Activated CD8-positive, alpha-beta T cell treated with anti-CD3 and anti-CD28 coated beads for 36 hours (primary cell): ENCODE measurements around the gene DNA2. TPM values are rescaled to one million over a fixed set of nuclear protein-coding genes. Genes with fewer than 3 reads are reported as not detected.

Experiments
- ATAC-seq: fragments of 200-7000 bp; cut with Tn5 transposase; one replicate; pipeline ENCODE4 v1.10.0; 2021; ENCODE audit warnings: mild to moderate bottlenecking, moderate library complexity
- CTCF ChIA-PET: fragments of 350-600 bp; sonication (Branson Sonifier 250); formaldehyde crosslinking; loops from one replicate; lab custom pipeline; 2021; ENCODE audit warnings: antibody characterized with exemption; lab: Charles Lee
- POLR2A ChIA-PET: fragments of 350-600 bp; sonication (Branson Sonifier 250); formaldehyde crosslinking; loops from one replicate; lab custom pipeline; 2021; ENCODE audit warnings: antibody characterized with exemption; lab: Charles Lee
- DNase-seq: peaks from one replicate; pipeline ENCODE4 v3.0.0-alpha.2; 2020
- H3K27ac Mint-ChIP-seq: one replicate; pipeline ENCODE4 v1.8.0; 2021; ENCODE audit warnings: mild to moderate bottlenecking, mixed read lengths
- H3K27me3 Mint-ChIP-seq: one replicate; pipeline ENCODE4 v1.8.0; 2021; ENCODE audit warnings: mixed read lengths
- H3K36me3 Mint-ChIP-seq: one replicate; pipeline ENCODE4 v1.8.0; 2021; ENCODE audit warnings: low read depth, mixed read lengths
- H3K4me1 Mint-ChIP-seq: one replicate; pipeline ENCODE4 v1.8.0; 2021; ENCODE audit warnings: low read depth, mixed read lengths
- H3K4me3 Mint-ChIP-seq: one replicate; pipeline ENCODE4 v1.8.0; 2021; ENCODE audit warnings: mild to moderate bottlenecking, moderate library complexity, mixed read lengths
- H3K9me3 Mint-ChIP-seq: one replicate; pipeline ENCODE4 v1.8.0; 2021; ENCODE audit warnings: mixed read lengths
- CTCF ChIP-seq: fragments of 200-600 bp; IDR thresholded peaks from one replicate; pipeline ENCODE4 v1.8.0; 2022; ENCODE audit warnings: antibody characterized with exemption, mild to moderate bottlenecking
- intact Hi-C: fragments of 100-400 bp; cut with micrococcal nuclease; formaldehyde crosslinking; loops from one replicate; pipeline ENCODE4 v1.10.0; 2022
- total RNA-seq, 2 experiments: library from RNA; stranded (reverse); gene quantifications; one replicate each; pipeline ENCODE4 v1.2.3, GENCODE V29; 2021

DNA2 gene
- total RNA-seq, 2 experiments from 2014 or later: 40.6 to 43.5 TPM

- intact Hi-C loops: no loop called here
- POLR2A ChIA-PET: no interaction called here
- ATAC-seq (no peak), DNase-seq (no peak)
- Mint-ChIP-seq H3K4me3 (no peak overlapping the region), H3K27ac (no peak overlapping the region), H3K9me3 (no peaks in the 10 kb centered on the region), H3K4me1 (peaks cover 3% of the 10 kb centered on the region), H3K27me3 (no peaks in the 10 kb centered on the region), H3K36me3 (peaks cover 9% of the 10 kb centered on the region)
- TF ChIP-seq CTCF: no peak
- CTCF ChIA-PET: no interaction called here
Observed at GRCh38 chr10:68365611-68366010, 106.2 kb downstream of the DNA2 start.

GRCh38 chr10:68364101-68364886 is 107.5 kb downstream of the DNA2 start:
- intact Hi-C loops: no loop called here
- H3K4me3 Mint-ChIP-seq: no peak overlapping the region
- ATAC-seq: no peak
- H3K9me3 Mint-ChIP-seq: no peaks in the 10 kb centered on the region
- POLR2A ChIA-PET: no interaction called here
- no peak for DNase-seq
- CTCF ChIA-PET: interaction anchor here (3.3 kb wide), 1 partner anchor 16 kb away, joined by 16 read pairs; no protein-coding TSS in a partner anchor
- H3K4me1 Mint-ChIP-seq: peaks cover 3% of the 10 kb centered on the region
- no peaks in the 10 kb centered on the region for H3K27me3 Mint-ChIP-seq
- TF ChIP-seq CTCF: no peak
- peak overlapping the region; percentile 35 for H3K27ac Mint-ChIP-seq
- H3K36me3 Mint-ChIP-seq: peaks cover 2% of the 10 kb centered on the region

Other genes with a start within 250 kb of the DNA2 start
- gene ATOH7, start 239.9 kb downstream of the DNA2 start, total RNA-seq: not detected
- 100 to 1,000 TPM; 139 to 145 TPM for gene HNRNPH3, start 139.9 kb downstream of the DNA2 start, total RNA-seq
- under 1 TPM; 0.77 to 0.85 TPM for gene PBLD, start 139.0 kb downstream of the DNA2 start, total RNA-seq
- gene RUFY2, start 64.7 kb downstream of the DNA2 start, total RNA-seq: 1 to 10 TPM; 7.8 to 8.0 TPM
- 10 to 100 TPM; 11.5 to 16.9 TPM for gene SLC25A16, start 55.5 kb upstream of the DNA2 start, total RNA-seq
- 1 to 10 TPM; 1.1 to 1.3 TPM for gene TET1, start 88.4 kb upstream of the DNA2 start, total RNA-seq
- gene CCAR1, start 249.3 kb upstream of the DNA2 start, total RNA-seq: 100 to 1,000 TPM in 1 of 2 experiments, 10 to 100 TPM in 1; 86.3 to 101 TPM